ENCODE measurements around the gene MDM1. TPM values are rescaled to one million over a fixed set of nuclear protein-coding genes. Genes with fewer than 3 reads are reported as not detected.
A peak's percentile ranks its signal among the peaks of the same experiment; 100 is the strongest.

The MDM1 gene
- total RNA-seq, 1 experiment from 2014 or later, result 10.0 TPM

- Histone ChIP-seq H3K27me3 (ENCODE audit: insufficient read depth, low read length) (no peaks in the 10 kb centered on the region), H3K27ac (ENCODE audit: low read depth, low read length) (no peak overlapping the region), H3K79me2 (ENCODE audit: insufficient read depth, low read length) (no peaks in the 10 kb centered on the region), H3K4me3 (replicated peaks in 1 of 2; ENCODE audit: low read depth in 1 of 2, low read length in 2 of 2) (no peak overlapping the region), H3K9me3 (ENCODE audit: control insufficient read depth in 1 of 2, insufficient read depth in 1 of 2, low read depth in 1 of 2, low read length in 2 of 2) (no peaks in the 10 kb centered on the region), H3K36me3 (ENCODE audit: control insufficient read depth in 1 of 2, insufficient read depth in 2 of 2, low read length in 2 of 2) (no peaks in the 10 kb centered on the region), H4K20me1 (ENCODE audit: insufficient read depth) (no peaks in the 10 kb centered on the region), H3K4me1 (ENCODE audit: control insufficient read depth in 1 of 2, insufficient read depth in 2 of 2, low read length in 2 of 2) (peaks cover 7 to 16% of the 10 kb centered on the region in 2 experiments; a peak in 3 of 4 replicates), H3K9ac (ENCODE audit: low read length) (no peak overlapping the region), H3K4me2 (ENCODE audit: low read length) (no peak overlapping the region), H3K9me2 (ENCODE audit: insufficient read depth) (no peaks in the 10 kb centered on the region), H2AFZ (ENCODE audit: low read depth, low read length, poor library complexity, severe bottlenecking) (no peak overlapping the region)
- DNase-seq (ENCODE audit: low read depth, low spot score) (no peak), ATAC-seq (no peak)
- intact Hi-C loops (cut with micrococcal nuclease), result loop anchor here (10.0 kb wide), 1 partner anchor 248 kb away; the partner anchor contains the start of gene RAP1B
- ChIA-PET CTCF (no interaction called here), RAD21 (ENCODE audit: low non-redundant PET in 1 of 2, low total read pairs in 2 of 2, uncharacterized antibody in 2 of 2, unreplicated experiment in 2 of 2) (no interaction called here), POLR2A (no interaction called here)
- BruUV-seq (replicated peaks), result no TSS peak
- TF ChIP-seq FOSL1 (IDR thresholded peaks at IDR 0.05; ENCODE audit: low read depth) (no peak), EZH2 (IDR thresholded peaks at IDR 0.05) (no peak), ELF1 (IDR thresholded peaks at IDR 0.05; ENCODE audit: borderline replicate concordance, low read depth) (no peak), SRF (IDR thresholded peaks at IDR 0.05; ENCODE audit: low read depth) (no peak), ATF3 (IDR thresholded peaks at IDR 0.05) (no peak), MAX (IDR thresholded peaks at IDR 0.05) (no peak)
Measured at GRCh38 chr12:68367116-68367515, 35.0 kb upstream of the MDM1 start.

GRCh38 chr12:68364893-68365725 lies 32.9 kb upstream of the MDM1 start:
- intact Hi-C loops (cut with micrococcal nuclease), result loop anchor here (2.0 to 10.0 kb wide), 2 partner anchors 250 to 322 kb away; partner anchors contain the start of genes NUP107 and RAP1B

More at GRCh38 chr12:68364893-68365725, 32.9 kb upstream of the MDM1 start:
- DNase-seq (ENCODE audit: low read depth, low spot score) (peak; percentile 57), ATAC-seq (peak; percentile 100)
- POLR2A ChIA-PET, result interaction anchor here (0.7 kb wide), 2 partner anchors 13 to 16 kb away, joined by 3 read pairs; no protein-coding TSS in a partner anchor
- H3K27me3 ChIP-seq (ENCODE audit: insufficient read depth, low read length), result no peaks in the 10 kb centered on the region
- H3K9me3 ChIP-seq (ENCODE audit: control insufficient read depth in 1 of 2, insufficient read depth in 1 of 2, low read depth in 1 of 2, low read length in 2 of 2), result no peaks in the 10 kb centered on the region
- peak overlapping the region; percentile 48 for H3K9ac ChIP-seq (ENCODE audit: low read length)
- H3K4me2 ChIP-seq (ENCODE audit: low read length), result peak overlapping the region; percentile 84
- BruUV-seq (replicated peaks), result no TSS peak
- H3K27ac ChIP-seq (ENCODE audit: low read depth, low read length), result peak overlapping the region; percentile 46; the same call in 1 of the 2 replicates
- H3K9me2 ChIP-seq (ENCODE audit: insufficient read depth), result no peaks in the 10 kb centered on the region
- TF ChIP-seq CBX3 (IDR thresholded peaks at IDR 0.05; ENCODE audit: low read depth) (0 out of 2 replicates have a peak, but pooled peaks have one; percentile 58), POLR2A (IDR thresholded peaks at IDR 0.05; ENCODE audit: borderline replicate concordance, extremely low read depth, insufficient read depth, insufficient read length) (peak; percentile 62), MAX (IDR thresholded peaks at IDR 0.05) (no peak), ZFX (IDR thresholded peaks at IDR 0.05) (peak; percentile 44; the same call in 1 of the 2 replicates), POLR2AphosphoS5 (IDR thresholded peaks at IDR 0.05; ENCODE audit: low read depth, low read length) (peak; percentile 70; the same call in 1 of the 2 replicates)
- H3K4me1 ChIP-seq (ENCODE audit: control insufficient read depth in 1 of 2, insufficient read depth in 2 of 2, low read length in 2 of 2), result peaks cover 7 to 16% of the 10 kb centered on the region in 2 experiments; a peak in 3 of 4 replicates
- CTCF ChIA-PET, result no interaction called here
- no peaks in the 10 kb centered on the region for H3K36me3 ChIP-seq (ENCODE audit: control insufficient read depth in 1 of 2, insufficient read depth in 2 of 2, low read length in 2 of 2)
- H4K20me1 ChIP-seq (ENCODE audit: insufficient read depth), result no peaks in the 10 kb centered on the region
- RAD21 ChIA-PET (ENCODE audit: low non-redundant PET in 1 of 2, low total read pairs in 2 of 2, uncharacterized antibody in 2 of 2, unreplicated experiment in 2 of 2), result no interaction called here
- peak overlapping the region; percentile 39 to 56 for H3K4me3 ChIP-seq (replicated peaks in 1 of 2; ENCODE audit: low read depth in 1 of 2, low read length in 2 of 2)
- H2AFZ ChIP-seq (ENCODE audit: low read depth, low read length, poor library complexity, severe bottlenecking), result peak overlapping the region; percentile 83
- H3K79me2 ChIP-seq (ENCODE audit: insufficient read depth, low read length), result no peaks in the 10 kb centered on the region
